HS-27A (cell line): ENCODE results near the gene WARS2.

ENCODE experiments used
- DNase-seq: peaks from one replicate; pipeline ENCODE4 v3.0.0-alpha.2; 2012; ENCODE audit warnings: low read depth, missing footprints

The WARS2 gene

GRCh38 chr1:119015547-119015946, 124.9 kb downstream of the WARS2 start:
- DNase-seq: no peak

GRCh38 chr1:119012383-119012782, 128.1 kb downstream of the WARS2 start:
- DNase-seq: no peak

- DNase-seq: no peak
Observed at GRCh38 chr1:119011706-119012105, 128.7 kb downstream of the WARS2 start.

GRCh38 chr1:119011116-119011515, 129.3 kb downstream of the WARS2 start:
- DNase-seq: no peak

GRCh38 chr1:119010201-119010600, 130.3 kb downstream of the WARS2 start:
- no peak for DNase-seq

GRCh38 chr1:119009312-119009655, 131.2 kb downstream of the WARS2 start:
- DNase-seq: no peak

- DNase-seq: no peak
Observed at GRCh38 chr1:119008483-119009311, 131.8 kb downstream of the WARS2 start.

GRCh38 chr1:119007670-119008482, 132.6 kb downstream of the WARS2 start:
- DNase-seq: no peak

- DNase-seq: no peak
Observed at GRCh38 chr1:119007339-119007669, 133.1 kb downstream of the WARS2 start.

- no peak for DNase-seq
Observed at GRCh38 chr1:119006406-119007279, 133.8 kb downstream of the WARS2 start.

- DNase-seq: no peak
Observed at GRCh38 chr1:119005724-119006405, 134.6 kb downstream of the WARS2 start.

GRCh38 chr1:119004781-119005180, 135.7 kb downstream of the WARS2 start:
- no peak for DNase-seq

- DNase-seq: no peak
Observed at GRCh38 chr1:119004129-119004527, 136.3 kb downstream of the WARS2 start.

GRCh38 chr1:119003413-119004128, 136.9 kb downstream of the WARS2 start:
- no peak for DNase-seq

- DNase-seq: no peak
Observed at GRCh38 chr1:119002028-119002686, 138.3 kb downstream of the WARS2 start.

GRCh38 chr1:119001181-119002027, 139.0 kb downstream of the WARS2 start:
- no peak for DNase-seq

- no peak for DNase-seq
Observed at GRCh38 chr1:119000371-119001180, 139.9 kb downstream of the WARS2 start.

- DNase-seq: no peak
Observed at GRCh38 chr1:118999348-119000071, 140.9 kb downstream of the WARS2 start.
